ENCODE data around the gene TENT5C. TPM values are rescaled to one million over a fixed set of nuclear protein-coding genes. Genes with fewer than 3 reads are reported as not detected.

Gene TENT5C
- total RNA-seq, 4 donors from 2014 or later = 3.8 to 7.6 (median 6.6) TPM

GRCh38 chr1:117618450-117619122, 12.7 kb downstream of the TENT5C start:
- no peak for ATAC-seq (ENCODE audit: low FRiP score)
- DNase-seq (ENCODE audit: low spot score) = no peak
- no peak for TF ChIP-seq CTCF (IDR thresholded peaks at IDR 0.05)

- DNase-seq (ENCODE audit: low spot score) (no peak), ATAC-seq (ENCODE audit: low FRiP score) (no peak)
- no peak for TF ChIP-seq CTCF (IDR thresholded peaks at IDR 0.05)
Measured at GRCh38 chr1:117620440-117620839, 14.6 kb downstream of the TENT5C start.

GRCh38 chr1:117621316-117621715, 15.5 kb downstream of the TENT5C start:
- DNase-seq (ENCODE audit: low spot score) (no peak), ATAC-seq (ENCODE audit: low FRiP score) (no peak)
- TF ChIP-seq CTCF (IDR thresholded peaks at IDR 0.05) = no peak

GRCh38 chr1:117622726-117623125, 16.9 kb downstream of the TENT5C start:
- ATAC-seq (ENCODE audit: low FRiP score) (no peak), DNase-seq (ENCODE audit: low spot score) (no peak)
- no peak for TF ChIP-seq CTCF (IDR thresholded peaks at IDR 0.05)

DNA sequence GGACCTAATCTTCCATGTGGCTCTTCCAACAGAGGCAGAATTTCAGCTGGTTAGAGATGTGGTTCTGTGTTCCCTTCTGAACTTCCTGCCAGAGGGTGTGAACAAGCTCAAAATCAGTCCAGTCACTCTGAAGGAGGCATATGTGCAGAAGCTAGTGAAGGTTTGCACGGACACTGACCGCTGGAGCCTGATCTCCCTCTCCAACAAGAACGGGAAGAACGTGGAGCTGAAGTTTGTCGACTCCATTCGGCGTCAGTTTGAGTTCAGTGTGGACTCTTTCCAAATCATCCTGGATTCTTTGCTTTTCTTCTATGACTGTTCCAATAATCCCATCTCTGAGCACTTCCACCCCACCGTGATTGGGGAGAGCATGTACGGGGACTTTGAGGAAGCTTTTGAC, 17.3 kb downstream of the TENT5C start:
- no peak for TF ChIP-seq CTCF (IDR thresholded peaks at IDR 0.05)

GRCh38 chr1:117623698-117624097, 17.9 kb downstream of the TENT5C start:
- ATAC-seq (ENCODE audit: low FRiP score) = no peak
- TF ChIP-seq CTCF (IDR thresholded peaks at IDR 0.05) = no peak

More for the DNA sequence above, 17.3 kb downstream of the TENT5C start:
- no peak for ATAC-seq (ENCODE audit: low FRiP score)
- no peak for DNase-seq (ENCODE audit: low spot score)

GRCh38 chr1:117627546-117628130, 21.8 kb downstream of the TENT5C start:
- ATAC-seq (ENCODE audit: low FRiP score) (no peak), DNase-seq (ENCODE audit: low spot score) (no peak)
- no peak for TF ChIP-seq CTCF (IDR thresholded peaks at IDR 0.05)

More at GRCh38 chr1:117623698-117624097, 17.9 kb downstream of the TENT5C start:
- no peak for DNase-seq (ENCODE audit: low spot score)
